B cell (primary cell): ENCODE data around the gene EVI5L. TPM values are rescaled to one million over a fixed set of nuclear protein-coding genes. Genes with fewer than 3 reads are reported as not detected.

ENCODE experiments used
- ATAC-seq: fragments of 200-7000 bp; cut with Tn5 transposase; one replicate; pipeline ENCODE4 v1.10.0; 2021; ENCODE audit warnings: low read depth, mild to moderate bottlenecking, moderate number of reproducible peaks, moderate library complexity
- CTCF ChIA-PET: fragments of 350-600 bp; sonication (Branson Sonifier 250); formaldehyde crosslinking; loops from one replicate; lab custom pipeline; 2021; ENCODE audit warnings: antibody characterized with exemption, inconsistent platforms; lab: Charles Lee
- POLR2A ChIA-PET: fragments of 350-600 bp; sonication (Branson Sonifier 250); formaldehyde crosslinking; loops from one replicate; lab custom pipeline; 2021; ENCODE audit warnings: antibody characterized with exemption; lab: Charles Lee
- DNase-seq: peaks from one replicate; pipeline ENCODE4 v3.0.0; 2013
- H2AFZ ChIP-seq: 2 replicates; pipeline ENCODE4 v1.6.1; 2012; ENCODE audit warnings: mild to moderate bottlenecking, low read depth, low read length; ENCODE audit not compliant: insufficient read depth, poor library complexity, severe bottlenecking
- H3K27ac ChIP-seq, 2 donors: 1 replicate in 1 of 2; 2 replicates in 1 of 2; pipeline ENCODE4 v1.5.1; 2012 to 2013; ENCODE audit warnings: low read length in 2 of 2, mild to moderate bottlenecking in 2 of 2, moderate library complexity in 1 of 2
- H3K27me3 ChIP-seq, 4 experiments: fragments of 200-600 bp in 1 of 4; sonication (generic) in 1 of 4; replicated peaks in 1 of 4; 1 replicate in 2 of 4; 2 replicates in 2 of 4; pipeline versions ENCODE4 v1.6.1 to v1.7.0; 2013 to 2016; ENCODE audit warnings: low read length in 3 of 4, mild to moderate bottlenecking in 2 of 4, mixed read lengths in 1 of 4, moderate library complexity in 1 of 4; ENCODE audit not compliant: insufficient read depth in 4 of 4, control insufficient read depth in 3 of 4; ENCODE audit errors: control extremely low read depth in 1 of 4
- H3K36me3 ChIP-seq, 2 experiments: replicated peaks in 1 of 2; 1 replicate in 1 of 2; 2 replicates in 1 of 2; pipeline versions ENCODE4 v1.6.1 to v1.7.1; 2013; ENCODE audit warnings: low read length in 1 of 2; ENCODE audit not compliant: insufficient read depth in 2 of 2, control insufficient read depth in 1 of 2; ENCODE audit errors: control extremely low read depth in 1 of 2, extremely low read depth in 1 of 2
- H3K4me1 ChIP-seq, 2 donors: fragments of 200-600 bp in 1 of 2; sonication (generic) in 1 of 2; 1 replicate in 1 of 2; 2 replicates in 1 of 2; pipeline versions ENCODE4 v1.5.1 to v1.6.1; 2013 to 2017; ENCODE audit warnings: low read length in 2 of 2; ENCODE audit not compliant: control insufficient read depth in 2 of 2, insufficient read depth in 2 of 2
- H3K4me2 ChIP-seq: replicated peaks from 2 replicates; pipeline ENCODE3; 2012; ENCODE audit warnings: mild to moderate bottlenecking, low read depth, low read length; ENCODE audit not compliant: poor library complexity, severe bottlenecking
- H3K4me3 ChIP-seq, 5 experiments: fragments of 200-600 bp in 1 of 5; sonication (generic) in 1 of 5; 1 replicate in 3 of 5; 2 replicates in 2 of 5; pipeline versions ENCODE4 v1.5.1 to v1.7.0; 2011 to 2016; ENCODE audit warnings: low read length in 4 of 5, mild to moderate bottlenecking in 4 of 5, low read depth in 2 of 5, control low read depth in 1 of 5, moderate library complexity in 1 of 5; ENCODE audit not compliant: insufficient read depth in 1 of 5; ENCODE audit errors: control extremely low read depth in 1 of 5, extremely low read depth in 1 of 5
- H3K79me2 ChIP-seq: fragments of 200-600 bp; sonication (generic); one replicate; pipeline ENCODE4 v1.6.0; 2016; ENCODE audit warnings: low read length; ENCODE audit not compliant: control insufficient read depth, insufficient read depth
- H3K9ac ChIP-seq: fragments of 200-600 bp; sonication (generic); 2 replicates; pipeline ENCODE4 v1.6.1; 2017; ENCODE audit warnings: mild to moderate bottlenecking, low read length, moderate library complexity
- H3K9me3 ChIP-seq, 3 donors: one replicate each; pipeline versions ENCODE4 v1.6.1 to v1.7.1; 2013; ENCODE audit warnings: low read length in 2 of 3; ENCODE audit not compliant: control insufficient read depth in 2 of 3, insufficient read depth in 1 of 3; ENCODE audit errors: control extremely low read depth in 1 of 3
- H4K20me1 ChIP-seq: 2 replicates; pipeline ENCODE4 v1.6.0; 2012; ENCODE audit warnings: mild to moderate bottlenecking, low read length; ENCODE audit not compliant: insufficient read depth, control insufficient read depth, poor library complexity, severe bottlenecking
- H3K27ac Mint-ChIP-seq: one replicate; pipeline ENCODE4 v1.8.0; 2021; ENCODE audit warnings: mixed read lengths
- H3K27me3 Mint-ChIP-seq: one replicate; pipeline ENCODE4 v1.8.0; 2021; ENCODE audit warnings: mixed read lengths
- H3K4me1 Mint-ChIP-seq: one replicate; pipeline ENCODE4 v1.8.0; 2021; ENCODE audit warnings: mixed read lengths
- H3K4me3 Mint-ChIP-seq: one replicate; pipeline ENCODE4 v1.8.0; 2021; ENCODE audit warnings: mixed read lengths
- H3K9me3 Mint-ChIP-seq: one replicate; pipeline ENCODE4 v1.8.0; 2022; ENCODE audit warnings: mixed read lengths; ENCODE audit not compliant: insufficient read depth
- EZH2 ChIP-seq: IDR thresholded peaks from 2 replicates; pipeline ENCODE4 v1.6.1; 2012; ENCODE audit warnings: borderline replicate concordance, low read depth, mild to moderate bottlenecking, moderate library complexity, low read length; ENCODE audit not compliant: insufficient read depth, poor library complexity, severe bottlenecking
- WGBS: methylation state at CpG from one replicate; pipeline ENCODE4 v1.1.5; 2013; ENCODE audit warnings: missing lambda C conversion rate; ENCODE audit not compliant: insufficient coverage; 5-methylcytosine and 5-hydroxymethylcytosine counted together
- intact Hi-C: fragments of 100-400 bp; cut with micrococcal nuclease; formaldehyde crosslinking; loops from one replicate; pipeline ENCODE4 v1.10.0; 2022
- polyA plus RNA-seq: library from polyadenylated mRNA; depleted of rRNA; stranded (reverse); fragments of >200 nt; gene quantifications from 2 replicates; pipeline ENCODE4 v1.2.3, GENCODE V29; 2012
- total RNA-seq, 2 donors: library from RNA; stranded (reverse); fragments of 120-200 nt in 1 of 2; gene quantifications; 1 replicate in 1 of 2; 2 replicates in 1 of 2; pipeline versions ENCODE4 v1.2.3 to v1.2.4, GENCODE V29; 2013 to 2022
- TF ChIP-seq, protein P1 (sequence below): fragments of 200-600 bp; IDR thresholded peaks from one replicate; pipeline ENCODE4 v1.8.0; 2022; ENCODE audit warnings: antibody characterized with exemption, mild to moderate bottlenecking

The EVI5L gene
- total and polyA plus RNA-seq, 2 donors (not counting 1 experiment from before 2014, with no cell fraction given): 7.9 to 11.8 TPM

DNA sequence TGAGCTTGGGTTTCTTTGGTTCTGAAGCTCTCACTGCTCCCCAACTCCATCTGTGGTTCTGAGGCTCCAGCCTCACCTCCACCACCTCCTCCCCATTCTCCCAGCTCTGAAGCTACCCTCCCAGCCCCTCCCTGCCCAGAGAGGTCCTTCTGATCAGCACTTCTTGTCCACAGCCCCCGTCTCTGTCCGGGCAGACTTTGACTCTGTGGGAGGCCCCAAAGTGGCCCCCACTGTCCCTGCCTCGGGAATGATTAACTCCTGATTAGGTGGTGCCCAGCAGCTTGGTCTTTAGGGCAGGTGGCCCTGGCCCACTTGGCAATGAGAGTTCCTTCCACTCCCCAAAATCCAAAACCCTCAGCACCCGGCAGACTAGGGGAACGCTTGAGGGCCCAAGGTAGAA, 14.4 kb downstream of the EVI5L start:
- DNase-seq (no peak), ATAC-seq (no peak)
- H3K4me3 ChIP-seq: no peak overlapping the region
- no peaks in the 10 kb centered on the region for H3K27me3 Mint-ChIP-seq
- TF ChIP-seq, protein P1, sequence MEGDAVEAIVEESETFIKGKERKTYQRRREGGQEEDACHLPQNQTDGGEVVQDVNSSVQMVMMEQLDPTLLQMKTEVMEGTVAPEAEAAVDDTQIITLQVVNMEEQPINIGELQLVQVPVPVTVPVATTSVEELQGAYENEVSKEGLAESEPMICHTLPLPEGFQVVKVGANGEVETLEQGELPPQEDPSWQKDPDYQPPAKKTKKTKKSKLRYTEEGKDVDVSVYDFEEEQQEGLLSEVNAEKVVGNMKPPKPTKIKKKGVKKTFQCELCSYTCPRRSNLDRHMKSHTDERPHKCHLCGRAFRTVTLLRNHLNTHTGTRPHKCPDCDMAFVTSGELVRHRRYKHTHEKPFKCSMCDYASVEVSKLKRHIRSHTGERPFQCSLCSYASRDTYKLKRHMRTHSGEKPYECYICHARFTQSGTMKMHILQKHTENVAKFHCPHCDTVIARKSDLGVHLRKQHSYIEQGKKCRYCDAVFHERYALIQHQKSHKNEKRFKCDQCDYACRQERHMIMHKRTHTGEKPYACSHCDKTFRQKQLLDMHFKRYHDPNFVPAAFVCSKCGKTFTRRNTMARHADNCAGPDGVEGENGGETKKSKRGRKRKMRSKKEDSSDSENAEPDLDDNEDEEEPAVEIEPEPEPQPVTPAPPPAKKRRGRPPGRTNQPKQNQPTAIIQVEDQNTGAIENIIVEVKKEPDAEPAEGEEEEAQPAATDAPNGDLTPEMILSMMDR: no peak
- TF ChIP-seq EZH2: no peak
- POLR2A ChIA-PET: no interaction called here
- H3K27ac Mint-ChIP-seq: no peak overlapping the region
- no peaks in the 10 kb centered on the region for H3K4me1 ChIP-seq
- H3K27ac ChIP-seq: no peak overlapping the region
- no peaks in the 10 kb centered on the region for H3K36me3 ChIP-seq
- H3K4me3 Mint-ChIP-seq: no peak overlapping the region
- CTCF ChIA-PET: no interaction called here
- H3K9me3 Mint-ChIP-seq: no peaks in the 10 kb centered on the region
- peaks cover 11% of the 10 kb centered on the region for H4K20me1 ChIP-seq
- H3K4me2 ChIP-seq: no peak overlapping the region
- no peaks in the 10 kb centered on the region for H3K4me1 Mint-ChIP-seq
- no peak overlapping the region for H2AFZ ChIP-seq
- H3K79me2 ChIP-seq: peaks cover 13% of the 10 kb centered on the region
- 91% methylated on average over 3 of the region's 5 CpGs for WGBS
- intact Hi-C loops: no loop called here
- H3K9me3 ChIP-seq: peaks cover 0 to 4% (median 0%) of the 10 kb centered on the region in 3 donors
- no peaks in the 10 kb centered on the region for H3K27me3 ChIP-seq
- no peak overlapping the region for H3K9ac ChIP-seq

DNA sequence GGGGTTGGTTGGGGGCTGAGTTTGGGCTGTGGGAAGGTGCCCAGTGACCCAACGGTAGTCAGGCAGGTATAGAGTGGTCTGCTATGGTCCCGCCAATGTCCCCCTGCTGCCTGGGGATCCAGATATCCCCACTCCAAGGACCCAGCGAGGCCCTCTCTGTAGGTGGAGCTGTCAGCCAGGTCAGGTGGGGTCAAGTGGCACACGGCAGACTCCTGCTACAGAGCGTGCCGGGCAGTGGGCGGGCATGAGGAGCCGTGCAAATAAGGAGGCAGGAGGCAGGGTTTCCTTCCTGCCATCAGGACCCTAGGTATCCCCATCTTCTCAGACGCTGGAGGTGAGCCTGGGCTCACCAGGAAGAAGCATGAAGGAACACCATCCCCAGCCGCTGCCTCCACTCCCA, 14.9 kb downstream of the EVI5L start:
- Mint-ChIP-seq H3K9me3 (no peaks in the 10 kb centered on the region), H3K4me3 (no peak overlapping the region), H3K27me3 (no peaks in the 10 kb centered on the region), H3K27ac (no peak overlapping the region), H3K4me1 (no peaks in the 10 kb centered on the region)
- intact Hi-C loops: no loop called here
- no peak for ATAC-seq
- Histone ChIP-seq H3K27me3 (no peaks in the 10 kb centered on the region), H3K36me3 (no peaks in the 10 kb centered on the region), H2AFZ (no peak overlapping the region), H3K27ac (no peak overlapping the region), H3K79me2 (peaks cover 13% of the 10 kb centered on the region), H3K4me3 (no peak overlapping the region), H3K4me1 (no peaks in the 10 kb centered on the region), H3K4me2 (no peak overlapping the region), H3K9ac (no peak overlapping the region), H3K9me3 (peaks cover 0 to 4% (median 0%) of the 10 kb centered on the region in 3 donors), H4K20me1 (peaks cover 11% of the 10 kb centered on the region)
- ChIA-PET POLR2A (no interaction called here), CTCF (no interaction called here)
- WGBS: 88% methylated on average over 7 of the region's 10 CpGs
- DNase-seq: no peak
- no peak for TF ChIP-seq EZH2
- TF ChIP-seq, protein P1: no peak
